GM12878 (cell line): ENCODE results near the gene OTULIN. TPM values are rescaled to one million over a fixed set of nuclear protein-coding genes. Genes with fewer than 3 reads are reported as not detected.

Experiments used
- BRCA1 ChIP-seq: IDR thresholded peaks from 2 replicates; pipeline ENCODE4 v1.6.1; 2011; ENCODE audit warnings: low read depth, low read length, improper control_type of control experiment
- EZH2 ChIP-seq: IDR thresholded peaks from 2 replicates; pipeline ENCODE4 v1.6.1; 2012; ENCODE audit warnings: low read depth, mild to moderate bottlenecking, control low read depth, inconsistent platforms, low read length, borderline replicate concordance; ENCODE audit not compliant: control insufficient read depth
- HDGF ChIP-seq: fragments of 450-650 bp; IDR thresholded peaks from 2 replicates; pipeline ENCODE4 v1.6.1; 2016; ENCODE audit warnings: antibody characterized with exemption
- JUND ChIP-seq: IDR thresholded peaks from 2 replicates; pipeline ENCODE4 v1.6.1; 2012; ENCODE audit warnings: low read depth, mild to moderate bottlenecking, low read length, improper control_type of control experiment, moderate library complexity
- MYB ChIP-seq: fragments of 150-350 bp; IDR thresholded peaks from 2 replicates; pipeline ENCODE4 v1.6.1; 2014; ENCODE audit warnings: mild to moderate bottlenecking, low read depth, low read length, borderline replicate concordance
- SRF ChIP-seq, 2 experiments: IDR thresholded peaks; 2 replicates each; pipeline ENCODE4 v1.6.1; 2011; ENCODE audit warnings: low read depth in 2 of 2, low read length in 2 of 2, mild to moderate bottlenecking in 1 of 2, moderate library complexity in 1 of 2
- TCF7 ChIP-seq: IDR thresholded peaks from 2 replicates; pipeline ENCODE4 v1.6.1; 2014; ENCODE audit warnings: antibody characterized with exemption, borderline replicate concordance
- ZNF384 ChIP-seq: IDR thresholded peaks from 2 replicates; pipeline ENCODE4 v1.6.1; 2012; ENCODE audit warnings: low read depth, mild to moderate bottlenecking, low read length, improper control_type of control experiment, borderline replicate concordance
- polyA plus RNA-seq, 11 experiments: library from polyadenylated mRNA; depleted of rRNA in 4 of 11; unstranded in 6 of 11; stranded (reverse) in 5 of 11; fragments of >200 nt; fragmentation: Nextera tagmentation in 4 of 11; fragmentation: Illumina TruSeq in 1 of 11; extraction: Ambion mirVana in 4 of 11; extraction: Trizol in 1 of 11; gene quantifications; 1 replicate in 1 of 11; 2 replicates in 10 of 11; pipeline versions ENCODE4 v1.2.1 to v1.2.3, GENCODE V29; 2011 to 2016; ENCODE audit warnings: inconsistent platforms in 2 of 11, missing spikeins in 2 of 11, low read depth in 1 of 11
- total RNA-seq, 4 experiments: library from RNA; depleted of rRNA in 3 of 4; stranded (reverse); fragments of >200 nt in 3 of 4; fragmentation: Illumina TruSeq in 1 of 4; extraction: Trizol in 1 of 4; gene quantifications; 2 replicates each; pipeline versions ENCODE4 v1.2.1 to v1.2.3, GENCODE V29; 2013 to 2021
- TF ChIP-seq, protein P1 (sequence below): fragments of 450-650 bp; IDR thresholded peaks from 2 replicates; pipeline ENCODE4 v1.6.1; 2018; ENCODE audit warnings: borderline replicate concordance, mild to moderate bottlenecking; ENCODE audit not compliant: partially characterized antibody
- TF ChIP-seq, protein P2 (sequence below): IDR thresholded peaks from 2 replicates; pipeline ENCODE4 v1.6.1; 2012; ENCODE audit warnings: improper control_type of control experiment, low read depth, low read length; ENCODE audit not compliant: insufficient replicate concordance
- TF ChIP-seq, protein P3 (sequence below): fragments of 450-650 bp; IDR thresholded peaks from 2 replicates; pipeline ENCODE4 v1.6.1; 2017; ENCODE audit warnings: low read depth, mild to moderate bottlenecking, moderate library complexity
- TF ChIP-seq, protein P4 (sequence below): fragments of 450-650 bp; IDR thresholded peaks from 2 replicates; pipeline ENCODE4 v1.6.1; 2016; ENCODE audit warnings: mild to moderate bottlenecking, moderate library complexity, borderline replicate concordance

The OTULIN gene
- total and polyA plus RNA-seq, 10 of the 15 experiments (the other 5 are each of a cell fraction or from before 2014, with no cell fraction given): 6.6 to 70.5 (median 28.7) TPM

DNA sequence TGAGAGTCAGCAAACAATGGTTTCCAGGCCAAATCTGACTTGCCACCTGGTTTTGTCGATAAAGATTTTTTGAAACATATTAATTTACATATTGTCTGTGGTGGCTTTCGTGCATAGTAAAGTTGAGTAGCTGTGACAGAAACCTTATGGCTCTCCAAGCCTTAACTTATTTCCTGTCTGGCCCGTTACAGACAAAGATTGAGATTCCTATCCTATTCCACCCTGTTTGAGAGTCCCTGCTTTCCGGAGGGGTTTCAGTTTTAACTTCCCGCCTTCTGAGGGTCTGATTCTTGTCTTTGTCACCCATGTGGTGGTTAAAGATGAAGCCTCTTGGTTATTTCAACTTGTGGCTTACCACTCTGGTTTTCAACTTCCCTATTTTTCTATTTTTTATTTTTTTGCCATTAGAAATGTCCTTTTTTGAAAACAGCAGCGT, 11.4 kb downstream of the OTULIN start (continued):
- TF ChIP-seq ZNF384 (peak; percentile 86), MYB (no peak), SRF (IDR thresholded peaks at IDR 0.05; ENCODE audit: low read depth in 2 of 2, low read length in 2 of 2) (no peak), HDGF (no peak), BRCA1 (no peak), EZH2 (no peak), JUND (no peak), TCF7 (no peak)
- TF ChIP-seq, protein P1, sequence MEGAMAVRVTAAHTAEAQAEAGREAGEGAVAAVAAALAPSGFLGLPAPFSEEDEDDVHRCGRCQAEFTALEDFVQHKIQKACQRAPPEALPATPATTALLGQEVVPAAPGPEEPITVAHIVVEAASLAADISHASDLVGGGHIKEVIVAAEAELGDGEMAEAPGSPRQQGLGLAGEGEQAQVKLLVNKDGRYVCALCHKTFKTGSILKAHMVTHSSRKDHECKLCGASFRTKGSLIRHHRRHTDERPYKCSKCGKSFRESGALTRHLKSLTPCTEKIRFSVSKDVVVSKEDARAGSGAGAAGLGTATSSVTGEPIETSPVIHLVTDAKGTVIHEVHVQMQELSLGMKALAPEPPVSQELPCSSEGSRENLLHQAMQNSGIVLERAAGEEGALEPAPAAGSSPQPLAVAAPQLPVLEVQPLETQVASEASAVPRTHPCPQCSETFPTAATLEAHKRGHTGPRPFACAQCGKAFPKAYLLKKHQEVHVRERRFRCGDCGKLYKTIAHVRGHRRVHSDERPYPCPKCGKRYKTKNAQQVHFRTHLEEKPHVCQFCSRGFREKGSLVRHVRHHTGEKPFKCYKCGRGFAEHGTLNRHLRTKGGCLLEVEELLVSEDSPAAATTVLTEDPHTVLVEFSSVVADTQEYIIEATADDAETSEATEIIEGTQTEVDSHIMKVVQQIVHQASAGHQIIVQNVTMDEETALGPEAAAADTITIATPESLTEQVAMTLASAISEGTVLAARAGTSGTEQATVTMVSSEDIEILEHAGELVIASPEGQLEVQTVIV: no peak
- TF ChIP-seq, protein P2, sequence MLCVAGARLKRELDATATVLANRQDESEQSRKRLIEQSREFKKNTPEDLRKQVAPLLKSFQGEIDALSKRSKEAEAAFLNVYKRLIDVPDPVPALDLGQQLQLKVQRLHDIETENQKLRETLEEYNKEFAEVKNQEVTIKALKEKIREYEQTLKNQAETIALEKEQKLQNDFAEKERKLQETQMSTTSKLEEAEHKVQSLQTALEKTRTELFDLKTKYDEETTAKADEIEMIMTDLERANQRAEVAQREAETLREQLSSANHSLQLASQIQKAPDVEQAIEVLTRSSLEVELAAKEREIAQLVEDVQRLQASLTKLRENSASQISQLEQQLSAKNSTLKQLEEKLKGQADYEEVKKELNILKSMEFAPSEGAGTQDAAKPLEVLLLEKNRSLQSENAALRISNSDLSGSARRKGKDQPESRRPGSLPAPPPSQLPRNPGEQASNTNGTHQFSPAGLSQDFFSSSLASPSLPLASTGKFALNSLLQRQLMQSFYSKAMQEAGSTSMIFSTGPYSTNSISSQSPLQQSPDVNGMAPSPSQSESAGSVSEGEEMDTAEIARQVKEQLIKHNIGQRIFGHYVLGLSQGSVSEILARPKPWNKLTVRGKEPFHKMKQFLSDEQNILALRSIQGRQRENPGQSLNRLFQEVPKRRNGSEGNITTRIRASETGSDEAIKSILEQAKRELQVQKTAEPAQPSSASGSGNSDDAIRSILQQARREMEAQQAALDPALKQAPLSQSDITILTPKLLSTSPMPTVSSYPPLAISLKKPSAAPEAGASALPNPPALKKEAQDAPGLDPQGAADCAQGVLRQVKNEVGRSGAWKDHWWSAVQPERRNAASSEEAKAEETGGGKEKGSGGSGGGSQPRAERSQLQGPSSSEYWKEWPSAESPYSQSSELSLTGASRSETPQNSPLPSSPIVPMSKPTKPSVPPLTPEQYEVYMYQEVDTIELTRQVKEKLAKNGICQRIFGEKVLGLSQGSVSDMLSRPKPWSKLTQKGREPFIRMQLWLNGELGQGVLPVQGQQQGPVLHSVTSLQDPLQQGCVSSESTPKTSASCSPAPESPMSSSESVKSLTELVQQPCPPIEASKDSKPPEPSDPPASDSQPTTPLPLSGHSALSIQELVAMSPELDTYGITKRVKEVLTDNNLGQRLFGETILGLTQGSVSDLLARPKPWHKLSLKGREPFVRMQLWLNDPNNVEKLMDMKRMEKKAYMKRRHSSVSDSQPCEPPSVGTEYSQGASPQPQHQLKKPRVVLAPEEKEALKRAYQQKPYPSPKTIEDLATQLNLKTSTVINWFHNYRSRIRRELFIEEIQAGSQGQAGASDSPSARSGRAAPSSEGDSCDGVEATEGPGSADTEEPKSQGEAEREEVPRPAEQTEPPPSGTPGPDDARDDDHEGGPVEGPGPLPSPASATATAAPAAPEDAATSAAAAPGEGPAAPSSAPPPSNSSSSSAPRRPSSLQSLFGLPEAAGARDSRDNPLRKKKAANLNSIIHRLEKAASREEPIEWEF: no peak
- TF ChIP-seq, protein P3, sequence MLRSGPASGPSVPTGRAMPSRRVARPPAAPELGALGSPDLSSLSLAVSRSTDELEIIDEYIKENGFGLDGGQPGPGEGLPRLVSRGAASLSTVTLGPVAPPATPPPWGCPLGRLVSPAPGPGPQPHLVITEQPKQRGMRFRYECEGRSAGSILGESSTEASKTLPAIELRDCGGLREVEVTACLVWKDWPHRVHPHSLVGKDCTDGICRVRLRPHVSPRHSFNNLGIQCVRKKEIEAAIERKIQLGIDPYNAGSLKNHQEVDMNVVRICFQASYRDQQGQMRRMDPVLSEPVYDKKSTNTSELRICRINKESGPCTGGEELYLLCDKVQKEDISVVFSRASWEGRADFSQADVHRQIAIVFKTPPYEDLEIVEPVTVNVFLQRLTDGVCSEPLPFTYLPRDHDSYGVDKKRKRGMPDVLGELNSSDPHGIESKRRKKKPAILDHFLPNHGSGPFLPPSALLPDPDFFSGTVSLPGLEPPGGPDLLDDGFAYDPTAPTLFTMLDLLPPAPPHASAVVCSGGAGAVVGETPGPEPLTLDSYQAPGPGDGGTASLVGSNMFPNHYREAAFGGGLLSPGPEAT: peak; percentile 77
- TF ChIP-seq, protein P4, sequence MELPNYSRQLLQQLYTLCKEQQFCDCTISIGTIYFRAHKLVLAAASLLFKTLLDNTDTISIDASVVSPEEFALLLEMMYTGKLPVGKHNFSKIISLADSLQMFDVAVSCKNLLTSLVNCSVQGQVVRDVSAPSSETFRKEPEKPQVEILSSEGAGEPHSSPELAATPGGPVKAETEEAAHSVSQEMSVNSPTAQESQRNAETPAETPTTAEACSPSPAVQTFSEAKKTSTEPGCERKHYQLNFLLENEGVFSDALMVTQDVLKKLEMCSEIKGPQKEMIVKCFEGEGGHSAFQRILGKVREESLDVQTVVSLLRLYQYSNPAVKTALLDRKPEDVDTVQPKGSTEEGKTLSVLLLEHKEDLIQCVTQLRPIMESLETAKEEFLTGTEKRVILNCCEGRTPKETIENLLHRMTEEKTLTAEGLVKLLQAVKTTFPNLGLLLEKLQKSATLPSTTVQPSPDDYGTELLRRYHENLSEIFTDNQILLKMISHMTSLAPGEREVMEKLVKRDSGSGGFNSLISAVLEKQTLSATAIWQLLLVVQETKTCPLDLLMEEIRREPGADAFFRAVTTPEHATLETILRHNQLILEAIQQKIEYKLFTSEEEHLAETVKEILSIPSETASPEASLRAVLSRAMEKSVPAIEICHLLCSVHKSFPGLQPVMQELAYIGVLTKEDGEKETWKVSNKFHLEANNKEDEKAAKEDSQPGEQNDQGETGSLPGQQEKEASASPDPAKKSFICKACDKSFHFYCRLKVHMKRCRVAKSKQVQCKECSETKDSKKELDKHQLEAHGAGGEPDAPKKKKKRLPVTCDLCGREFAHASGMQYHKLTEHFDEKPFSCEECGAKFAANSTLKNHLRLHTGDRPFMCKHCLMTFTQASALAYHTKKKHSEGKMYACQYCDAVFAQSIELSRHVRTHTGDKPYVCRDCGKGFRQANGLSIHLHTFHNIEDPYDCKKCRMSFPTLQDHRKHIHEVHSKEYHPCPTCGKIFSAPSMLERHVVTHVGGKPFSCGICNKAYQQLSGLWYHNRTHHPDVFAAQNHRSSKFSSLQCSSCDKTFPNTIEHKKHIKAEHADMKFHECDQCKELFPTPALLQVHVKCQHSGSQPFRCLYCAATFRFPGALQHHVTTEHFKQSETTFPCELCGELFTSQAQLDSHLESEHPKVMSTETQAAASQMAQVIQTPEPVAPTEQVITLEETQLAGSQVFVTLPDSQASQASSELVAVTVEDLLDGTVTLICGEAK: peak; percentile 96
